Endometrial microvascular endothelial cells (primary cell): ENCODE results near the gene TNFRSF21. TPM values are rescaled to one million over a fixed set of nuclear protein-coding genes. Genes with fewer than 3 reads are reported as not detected.

Experiments used
- in situ Hi-C: cut with HindIII; loops from 2 replicates; pipeline ENCODE4 v1.10.0; 2017; ENCODE audit warnings: low sequenced_read_pairs, low pct_unique_long_range_greater_than_20kb; ENCODE audit errors: inconsistent ontology term
- total RNA-seq: library from RNA; depleted of rRNA; stranded (reverse); fragments of >200 nt; gene quantifications from one replicate; pipeline ENCODE4 v1.2.3, GENCODE V29; 2015; ENCODE audit errors: inconsistent ontology term

The TNFRSF21 gene
- total RNA-seq, 1 donor from 2014 or later, result 15.7 TPM

DNA sequence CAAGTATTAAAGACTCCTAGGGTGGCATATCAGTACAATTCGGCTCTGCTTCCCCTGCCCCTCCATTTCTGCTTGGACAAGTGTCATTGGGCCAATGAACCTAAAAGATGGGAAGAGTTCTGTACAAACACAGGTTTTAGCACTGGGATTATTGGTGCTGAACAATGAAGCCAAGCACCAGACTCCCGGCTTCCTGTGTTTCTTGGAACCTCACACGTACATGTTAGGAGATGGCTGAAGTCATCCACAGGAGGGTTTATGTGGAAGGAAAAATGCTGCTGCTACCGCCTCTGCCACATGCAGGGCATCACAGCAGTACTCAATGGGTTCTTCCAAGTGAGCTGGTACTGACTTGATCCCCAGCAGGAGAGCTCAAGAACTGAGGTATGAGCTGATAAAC, 49.7 kb downstream of the TNFRSF21 start:
- in situ Hi-C loops, result no loop called here

DNA sequence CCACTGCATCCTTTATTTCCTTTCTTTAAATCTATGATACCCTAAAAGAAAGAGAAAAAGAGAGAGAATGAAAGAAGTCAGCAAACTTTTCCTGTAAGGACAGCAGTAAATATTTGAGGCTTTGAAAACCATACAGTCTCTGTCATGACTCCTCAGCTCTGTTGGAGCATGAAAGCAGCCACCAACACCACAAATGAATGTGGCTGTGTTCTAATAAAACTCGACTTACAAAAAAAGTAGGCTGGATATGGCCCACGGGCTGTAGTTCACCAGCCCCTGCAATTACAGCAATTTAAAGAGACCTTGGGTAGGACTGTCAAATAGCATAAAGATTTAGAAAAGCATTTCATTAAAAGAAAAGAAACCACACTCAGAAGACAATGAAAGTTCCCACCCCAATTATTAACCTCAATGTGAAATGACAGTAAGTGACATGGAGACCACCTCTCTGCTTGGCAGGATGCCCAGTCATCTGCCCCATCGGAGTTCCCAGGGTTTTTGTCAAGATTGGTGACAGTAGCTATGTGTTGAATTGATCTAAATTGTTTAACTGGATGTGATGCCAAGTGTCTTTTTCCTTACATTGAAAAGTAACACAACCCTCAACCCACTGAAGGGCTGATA, 50.9 kb downstream of the TNFRSF21 start:
- in situ Hi-C loops, result no loop called here

DNA sequence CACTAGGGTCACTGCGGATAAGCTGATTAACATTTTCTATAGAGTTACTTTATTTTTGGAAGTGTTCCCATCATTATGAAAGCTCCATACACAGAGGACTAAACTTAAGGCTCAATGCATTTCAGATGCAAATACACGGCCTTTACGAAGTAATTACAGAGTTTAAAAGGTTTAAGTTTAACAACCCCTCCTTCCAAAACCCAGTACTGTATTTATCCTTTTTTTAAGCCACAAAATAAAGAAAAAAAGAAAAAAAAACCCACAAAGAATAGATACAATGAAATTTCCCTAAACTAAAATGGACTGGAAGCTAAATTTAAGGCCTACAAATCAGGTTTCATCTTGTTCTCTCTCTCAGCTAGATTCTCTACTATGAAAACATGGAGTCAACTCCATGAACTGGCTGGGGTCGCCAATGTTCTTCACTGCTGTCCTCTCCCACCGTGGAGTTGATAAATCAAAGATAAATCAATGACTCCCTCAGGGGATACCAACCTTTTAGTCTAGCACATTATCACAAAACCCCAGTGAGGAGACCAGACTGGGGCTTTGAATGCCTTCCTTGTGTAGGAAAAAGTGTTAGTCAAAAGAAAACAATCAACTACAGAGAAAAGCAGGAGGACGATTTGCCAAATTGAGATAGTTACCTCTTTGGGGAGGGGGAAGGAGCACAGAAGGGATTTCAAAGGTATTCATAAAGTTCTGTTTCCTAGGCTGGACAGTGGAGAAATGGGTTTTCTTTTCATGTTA, 52.5 kb downstream of the TNFRSF21 start:
- in situ Hi-C loops, result no loop called here

DNA sequence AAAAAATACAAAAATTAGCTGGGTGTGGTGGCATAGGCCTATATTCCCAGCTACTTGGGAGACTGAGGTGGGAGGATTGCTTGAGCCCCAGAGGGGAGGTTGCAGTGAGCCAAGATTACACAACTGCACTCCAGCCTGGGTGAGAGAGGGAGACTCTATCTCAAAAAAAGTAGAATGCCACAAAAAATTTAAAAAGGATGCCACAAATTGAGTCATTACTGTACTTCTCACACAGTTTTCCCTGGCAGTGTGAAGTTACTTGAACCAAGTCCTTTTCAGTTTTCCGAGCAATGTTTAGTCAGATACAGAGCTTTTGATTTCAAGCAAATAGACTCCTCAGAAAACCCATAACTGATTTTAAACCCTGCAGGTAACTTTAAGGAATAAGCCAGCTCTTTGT, 53.3 kb downstream of the TNFRSF21 start:
- in situ Hi-C loops, result no loop called here

DNA sequence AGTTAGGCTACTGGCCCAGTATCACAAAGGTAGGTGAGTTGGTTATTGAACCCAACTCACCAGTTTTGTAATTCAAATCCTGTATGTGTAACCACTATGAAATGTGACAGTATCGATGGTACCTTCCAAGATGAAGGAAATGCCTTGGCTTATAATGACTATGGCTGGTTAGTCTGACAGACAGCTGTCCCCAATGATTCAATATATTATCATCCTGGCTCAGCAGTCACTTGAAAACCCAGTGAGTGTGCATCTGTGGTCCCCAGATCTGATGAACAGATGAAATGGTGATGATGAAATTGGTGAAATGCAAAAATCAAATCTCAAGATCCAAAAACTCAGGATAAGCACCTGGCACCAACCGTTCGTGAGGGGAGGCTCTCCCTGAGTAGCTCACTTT, 54.8 kb downstream of the TNFRSF21 start:
- in situ Hi-C loops, result no loop called here

DNA sequence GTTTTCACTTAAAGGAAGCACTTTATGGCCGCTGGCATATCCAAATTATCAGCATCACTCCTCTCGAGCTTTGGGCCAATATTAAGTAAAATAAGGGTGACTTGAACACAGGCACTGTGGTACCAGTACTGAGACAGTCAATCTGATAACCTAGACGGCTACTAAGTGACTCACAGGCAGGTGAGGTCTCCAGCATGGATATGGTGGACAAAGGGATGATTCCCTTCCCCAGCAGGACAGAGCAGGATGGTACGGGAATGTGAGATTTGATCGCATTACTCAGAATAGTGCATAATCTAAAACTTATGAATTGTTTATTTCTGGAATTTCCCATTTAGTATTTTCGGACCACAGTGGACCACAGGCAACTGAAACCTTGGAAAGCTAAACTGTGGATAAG, 55.7 kb downstream of the TNFRSF21 start:
- in situ Hi-C loops, result no loop called here

DNA sequence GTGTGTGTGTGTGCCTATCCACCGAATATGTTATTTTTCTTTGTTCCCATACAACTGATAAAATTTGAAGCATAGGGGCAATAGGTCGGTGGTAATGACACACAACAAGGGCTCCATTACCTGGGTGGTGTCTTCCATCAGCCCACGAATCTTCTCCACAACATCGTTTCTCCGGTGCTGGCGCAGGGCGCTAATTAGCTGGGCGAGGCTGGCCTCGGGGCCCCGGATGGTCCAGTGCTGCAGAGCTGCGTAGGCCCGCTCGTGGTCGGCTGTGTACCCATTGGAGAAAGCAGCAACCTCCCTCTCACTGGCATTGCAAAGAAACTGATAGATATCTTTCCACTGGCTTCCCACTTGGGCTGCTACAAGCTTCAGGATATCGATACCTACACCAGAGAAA, 56.6 kb downstream of the TNFRSF21 start:
- in situ Hi-C loops, result no loop called here

DNA sequence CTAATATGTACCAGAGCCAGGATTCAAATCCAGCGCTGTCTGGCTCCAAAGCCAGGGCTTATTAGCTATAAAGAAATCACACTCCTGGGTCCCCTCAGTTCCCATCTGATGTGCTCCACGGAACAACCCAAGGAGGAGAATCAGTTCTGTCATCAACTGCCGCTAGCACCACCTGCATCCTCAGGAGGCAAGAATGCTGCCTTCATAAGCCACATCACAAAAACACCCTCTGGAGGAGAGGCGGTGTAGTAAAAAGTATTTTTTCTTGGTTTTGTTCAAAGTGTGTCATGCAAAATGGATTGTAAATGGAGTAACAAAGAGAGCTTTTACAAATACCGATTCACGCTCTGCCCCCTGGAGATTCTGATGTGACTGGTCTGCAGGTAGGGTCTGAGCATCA, 57.1 kb downstream of the TNFRSF21 start:
- in situ Hi-C loops, result no loop called here

DNA sequence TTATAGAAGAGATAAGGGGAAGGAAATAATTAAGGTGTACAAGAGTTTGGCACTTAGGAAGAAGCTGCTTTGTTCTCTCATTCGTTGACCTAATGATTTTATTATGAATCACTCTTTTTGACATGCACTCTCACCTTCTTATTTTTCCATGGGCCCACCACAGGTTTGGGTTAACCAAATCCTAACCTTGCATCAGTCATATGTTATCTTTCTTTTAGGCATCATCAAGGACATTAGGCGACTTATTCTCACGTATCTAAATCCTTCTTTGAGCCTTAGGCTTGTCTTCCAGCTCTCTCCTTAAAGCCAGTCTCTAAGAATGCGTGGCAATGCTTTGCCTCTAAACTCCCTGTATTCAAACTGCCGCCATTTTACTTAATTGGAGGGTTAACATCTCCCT, 58.3 kb downstream of the TNFRSF21 start:
- in situ Hi-C loops, result no loop called here

DNA sequence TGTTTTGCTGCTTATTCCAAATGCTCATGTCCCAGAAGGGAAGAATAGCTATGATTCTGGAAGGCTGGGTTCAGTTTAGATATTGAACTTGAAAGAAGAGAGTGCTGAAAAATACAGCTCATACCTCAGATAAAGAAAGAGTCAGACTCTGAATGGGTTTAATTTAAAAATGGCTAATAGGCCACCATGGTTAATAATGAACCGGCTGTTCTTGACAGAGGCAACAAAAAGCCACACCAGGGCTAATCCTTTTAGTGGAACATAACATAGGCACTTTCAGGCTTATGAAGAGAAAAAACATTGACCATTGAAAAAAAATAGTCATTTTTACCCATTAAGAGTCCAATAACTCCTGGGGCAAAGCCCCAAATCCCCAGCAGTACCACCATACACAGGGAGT, 59.4 kb downstream of the TNFRSF21 start:
- in situ Hi-C loops, result no loop called here

DNA sequence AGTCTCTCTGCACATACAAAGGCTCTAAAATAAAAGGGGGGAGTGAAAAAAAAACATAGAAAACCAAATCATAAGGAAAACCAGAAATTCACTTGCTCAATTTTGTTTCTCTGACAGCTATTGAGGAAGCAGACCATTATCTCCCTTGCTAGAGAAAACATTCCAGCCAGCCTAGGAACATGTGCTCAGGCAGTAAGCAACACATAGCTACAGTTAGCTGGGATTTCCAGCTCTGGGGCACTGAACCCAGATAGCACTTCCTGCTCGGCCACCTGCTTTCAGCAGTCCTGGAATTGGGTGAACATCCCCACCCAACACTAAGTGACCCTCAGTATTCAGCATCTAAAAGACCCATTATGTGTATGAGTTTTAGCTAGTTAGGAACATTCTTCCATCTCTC, 61.3 kb downstream of the TNFRSF21 start:
- in situ Hi-C loops, result loop anchor here (10.0 kb wide), 1 partner anchor 56 kb away; the partner anchor contains the start of gene TNFRSF21

DNA sequence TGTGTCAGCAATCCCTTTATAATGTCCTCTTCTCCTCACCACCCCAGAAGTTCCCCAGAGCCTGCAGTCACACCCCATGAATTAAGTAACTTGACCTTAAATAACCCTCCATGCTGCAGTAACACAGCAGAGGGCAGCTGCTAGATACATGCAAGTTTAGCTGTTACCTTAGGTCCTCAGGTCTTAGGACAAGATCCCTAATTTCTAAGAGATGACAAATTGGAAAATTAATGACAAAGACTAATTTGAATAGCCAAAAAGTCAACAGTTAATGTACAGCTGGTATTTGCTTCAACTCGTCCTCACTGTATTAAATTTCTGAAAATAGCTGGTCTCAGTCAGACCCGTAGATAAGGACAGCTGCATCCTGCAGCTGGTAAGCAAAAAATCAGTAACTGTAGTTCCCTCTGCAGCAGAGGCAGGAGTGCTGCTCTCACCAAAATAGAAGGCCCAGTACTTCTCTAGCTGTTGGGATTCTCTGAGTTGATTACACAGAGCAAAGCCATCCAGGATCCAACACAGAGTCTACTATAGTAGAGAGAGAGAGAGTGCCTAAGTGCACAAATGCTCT, 62.4 kb downstream of the TNFRSF21 start:
- in situ Hi-C loops, result loop anchor here (10.0 kb wide), 1 partner anchor 57 kb away; the partner anchor contains the start of gene TNFRSF21

DNA sequence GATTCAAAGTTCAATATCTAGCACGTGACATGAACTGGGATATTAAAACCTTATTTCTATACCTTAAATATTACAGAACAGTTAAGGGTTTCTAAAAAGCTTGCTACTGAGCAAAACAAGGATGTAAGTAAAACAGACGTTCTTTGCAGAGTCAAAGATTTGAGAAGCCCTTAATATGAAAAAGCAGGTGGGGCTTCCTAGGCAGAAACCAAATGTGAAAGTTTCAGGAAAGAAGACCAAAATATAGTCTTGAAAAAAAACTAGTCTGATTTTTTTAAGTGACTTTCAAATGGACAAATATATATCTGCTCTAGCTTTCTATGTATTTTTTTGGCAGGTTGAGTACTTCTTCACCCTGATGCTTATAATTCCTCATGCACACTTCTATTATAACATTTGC, 63.2 kb downstream of the TNFRSF21 start:
- in situ Hi-C loops, result loop anchor here (10.0 kb wide), 1 partner anchor 58 kb away; the partner anchor contains the start of gene TNFRSF21

DNA sequence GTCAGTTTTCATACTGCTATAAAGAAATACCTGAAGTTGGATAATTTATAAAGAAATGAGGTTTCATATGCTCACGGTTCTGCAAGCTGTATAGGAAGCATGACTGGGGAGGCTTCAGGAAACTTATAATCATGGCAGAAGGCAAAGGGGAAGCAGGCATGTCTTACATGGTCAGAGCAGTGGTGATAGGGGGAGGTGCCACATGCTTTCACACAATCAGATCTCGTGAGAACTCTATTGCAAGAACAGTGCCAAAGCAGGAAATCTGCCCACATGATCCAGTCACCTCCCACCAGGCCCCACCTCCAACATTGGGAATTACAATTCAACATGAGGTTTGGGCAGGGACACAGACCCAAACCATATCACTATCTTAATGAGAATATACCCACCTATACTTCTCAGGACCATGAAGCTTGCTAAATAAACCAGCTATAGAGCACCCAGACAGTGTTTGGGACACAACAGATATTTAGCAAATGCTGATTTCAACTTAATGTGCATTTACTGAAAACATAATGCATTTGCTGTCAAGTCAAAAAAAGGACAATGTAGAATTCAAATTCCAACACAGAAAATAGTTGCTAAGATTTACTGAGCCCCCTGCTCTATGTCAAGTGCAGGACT, 63.8 kb downstream of the TNFRSF21 start:
- in situ Hi-C loops, result loop anchor here (10.0 kb wide), 1 partner anchor 59 kb away; the partner anchor contains the start of gene TNFRSF21

DNA sequence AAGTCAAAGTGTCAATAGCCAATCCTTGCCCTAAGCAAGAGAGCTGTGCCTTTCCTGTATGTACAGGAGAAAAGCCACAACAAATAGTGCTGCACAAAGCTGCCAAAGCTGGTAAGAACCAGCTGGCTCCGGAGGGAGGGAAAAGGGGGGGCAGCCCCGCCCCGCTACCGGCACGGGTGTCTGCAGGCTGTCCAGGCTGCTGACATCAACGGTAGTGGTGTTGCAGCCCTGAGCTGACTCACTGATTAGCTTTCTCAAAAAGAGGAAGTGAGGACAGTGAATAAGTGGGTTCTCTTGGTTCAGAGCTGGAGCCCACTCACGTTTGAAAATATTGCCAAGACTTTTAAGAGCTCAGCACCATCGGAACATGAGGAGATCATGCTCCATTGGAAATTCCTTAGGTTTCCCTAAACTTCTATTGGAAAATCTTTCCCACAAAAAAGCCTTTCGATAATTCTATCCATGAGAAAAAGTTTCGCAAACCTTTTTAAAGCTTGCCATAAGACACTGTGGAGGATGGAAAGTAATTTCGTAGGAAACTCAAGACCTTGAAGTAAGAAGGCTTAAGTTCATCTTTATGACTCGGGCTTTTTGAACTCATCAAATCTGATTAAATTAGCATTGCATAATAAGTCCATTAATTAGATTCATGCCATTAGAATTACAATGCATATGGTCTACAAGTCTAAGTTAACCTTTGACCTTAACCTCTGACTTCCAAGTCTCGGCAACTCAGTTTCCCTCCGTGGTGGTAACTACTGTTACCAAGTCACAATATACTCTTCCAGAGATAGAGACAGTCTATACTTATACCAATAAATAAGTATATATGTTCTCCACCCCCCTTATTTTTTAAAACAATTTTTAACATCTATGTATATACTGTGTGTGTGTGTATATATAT, 67.0 kb downstream of the TNFRSF21 start:
- in situ Hi-C loops, result loop anchor here (10.0 kb wide), 1 partner anchor 62 kb away; the partner anchor contains the start of gene TNFRSF21

DNA sequence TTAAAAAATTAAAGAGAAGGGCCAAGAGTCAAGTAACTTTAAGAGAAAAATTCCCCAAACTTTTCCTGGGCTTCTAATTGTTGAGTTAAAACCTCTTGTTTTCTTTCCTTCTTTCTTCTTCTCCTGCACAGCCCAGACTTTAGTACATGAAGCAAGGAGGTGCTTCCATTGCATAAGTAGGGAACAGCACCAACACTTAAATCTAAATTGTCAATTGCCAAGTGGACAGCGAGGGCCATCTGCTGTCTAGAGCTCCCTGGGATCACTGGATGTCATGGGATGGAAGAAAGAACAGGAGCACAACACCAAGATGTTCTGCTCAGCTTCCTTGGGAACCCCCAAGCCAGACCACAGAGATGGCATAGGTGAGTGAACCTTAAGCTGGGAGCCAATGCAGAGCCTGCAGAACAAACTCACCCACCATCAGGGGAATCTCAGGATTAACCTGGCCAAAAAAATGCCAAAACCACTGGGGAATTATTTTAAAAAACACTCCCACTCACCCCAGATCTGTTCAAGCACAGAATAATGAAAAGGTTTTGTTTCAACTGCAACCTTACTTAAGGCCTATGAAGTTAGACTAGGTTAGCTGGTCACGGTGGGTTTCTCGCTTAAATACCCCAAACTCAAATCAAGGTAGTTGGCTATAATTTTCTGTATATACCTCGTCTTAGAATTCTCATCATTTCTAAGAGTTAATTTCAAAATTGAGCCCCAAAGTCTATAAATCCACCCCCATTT, 67.8 kb downstream of the TNFRSF21 start:
- in situ Hi-C loops, result loop anchor here (10.0 kb wide), 1 partner anchor 63 kb away; the partner anchor contains the start of gene TNFRSF21

DNA sequence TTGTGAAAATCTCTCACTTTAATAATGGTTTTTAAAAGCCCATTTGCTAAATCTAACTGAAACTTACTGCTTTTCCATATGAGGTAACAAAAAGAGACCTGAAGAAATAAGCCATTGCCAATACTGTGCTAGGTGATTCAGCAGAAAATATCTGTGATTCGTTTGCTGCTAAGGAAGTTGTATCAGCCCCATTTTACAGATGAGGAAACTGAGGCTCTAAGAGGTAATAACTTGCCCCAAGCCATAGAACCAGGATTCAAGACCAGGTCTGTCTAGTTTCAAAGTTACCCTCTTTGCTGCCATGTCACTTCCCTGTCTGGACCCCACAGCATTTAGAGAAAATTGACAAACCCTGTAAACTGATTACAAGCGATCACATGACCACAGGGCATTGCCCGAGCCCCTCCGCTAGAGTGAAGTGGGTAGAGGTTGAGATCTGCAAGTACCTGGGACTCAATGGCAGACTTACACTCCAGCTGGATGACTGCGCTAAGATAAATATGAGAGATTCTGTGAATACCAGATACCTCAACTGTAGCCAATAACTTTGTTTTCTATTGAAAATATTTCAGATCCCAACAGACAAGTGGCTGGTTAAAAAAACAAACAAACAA, 69.3 kb downstream of the TNFRSF21 start:
- in situ Hi-C loops, result loop anchor here (10.0 kb wide), 1 partner anchor 64 kb away; the partner anchor contains the start of gene TNFRSF21
